Measurements from ENCODE around the gene TMEM200C.
"Not testable (repeated sequence)": the region's sequence is repeated elsewhere in the genome, so short reads cannot be mapped to it uniquely, and the experiment has no call there.

Gene TMEM200C

GRCh38 chr18:5868218-5868854 is 27.0 kb downstream of the TMEM200C start:
- Mint-ChIP-seq H3K27me3 (ENCODE audit: low read depth) (peaks cover 15% of the 10 kb centered on the region), H3K4me1 (no peaks in the 10 kb centered on the region), H3K4me3 (no peak overlapping the region), H3K27ac (no peak overlapping the region), H3K36me3 (ENCODE audit: low read depth) (no peaks in the 10 kb centered on the region), H3K9me3 (peaks cover 2% of the 10 kb centered on the region)
- peak; percentile 84 to 91 (median 91) for TF ChIP-seq CTCF (IDR thresholded peaks at IDR 0.05; ENCODE audit: unreplicated experiment in 3 of 3)

- H3K9me3 Mint-ChIP-seq: peaks cover 25% of the 10 kb centered on the region
- no peak overlapping the region for H3K27ac Mint-ChIP-seq
- H3K4me1 Mint-ChIP-seq: no peaks in the 10 kb centered on the region
- TF ChIP-seq CTCF (IDR thresholded peaks at IDR 0.05; ENCODE audit: unreplicated experiment in 3 of 3): no peak
- no peak overlapping the region for H3K4me3 Mint-ChIP-seq
- peaks cover 4% of the 10 kb centered on the region for H3K27me3 Mint-ChIP-seq (ENCODE audit: low read depth)
- H3K36me3 Mint-ChIP-seq (ENCODE audit: low read depth): no peaks in the 10 kb centered on the region
Observed at GRCh38 chr18:5865521-5865920, 29.8 kb downstream of the TMEM200C start.

GRCh38 chr18:5862127-5862526 is 33.2 kb downstream of the TMEM200C start:
- not testable (repeated sequence) for H3K27me3 Mint-ChIP-seq (ENCODE audit: low read depth); H3K27ac Mint-ChIP-seq; H3K4me3 Mint-ChIP-seq; H3K4me1 Mint-ChIP-seq; H3K36me3 Mint-ChIP-seq (ENCODE audit: low read depth)
- H3K9me3 Mint-ChIP-seq: peaks cover 32% of the 10 kb centered on the region

GRCh38 chr18:5857180-5857579 is 38.1 kb downstream of the TMEM200C start:
- TF ChIP-seq CTCF (IDR thresholded peaks at IDR 0.05; ENCODE audit: unreplicated experiment in 3 of 3): no peak
- Mint-ChIP-seq H3K4me3 (no peak overlapping the region), H3K9me3 (peaks cover 18% of the 10 kb centered on the region), H3K27ac (no peak overlapping the region), H3K36me3 (ENCODE audit: low read depth) (no peaks in the 10 kb centered on the region), H3K27me3 (ENCODE audit: low read depth) (no peaks in the 10 kb centered on the region), H3K4me1 (no peaks in the 10 kb centered on the region)

- no peaks in the 10 kb centered on the region for H3K4me1 Mint-ChIP-seq
Observed at GRCh38 chr18:5853253-5853652, 42.1 kb downstream of the TMEM200C start.

GRCh38 chr18:5851998-5852397 is 43.3 kb downstream of the TMEM200C start:
- H3K4me3 Mint-ChIP-seq: no peak overlapping the region
- TF ChIP-seq CTCF (IDR thresholded peaks at IDR 0.05; ENCODE audit: unreplicated experiment in 3 of 3): peak in 2 of 3 experiments; percentile 14 to 37
- H3K36me3 Mint-ChIP-seq (ENCODE audit: low read depth): no peaks in the 10 kb centered on the region
- peaks cover 5% of the 10 kb centered on the region for H3K27me3 Mint-ChIP-seq (ENCODE audit: low read depth)
- H3K27ac Mint-ChIP-seq: no peak overlapping the region
- H3K4me1 Mint-ChIP-seq: no peaks in the 10 kb centered on the region
- peaks cover 4% of the 10 kb centered on the region for H3K9me3 Mint-ChIP-seq

More at GRCh38 chr18:5853253-5853652, 42.1 kb downstream of the TMEM200C start:
- Mint-ChIP-seq H3K36me3 (ENCODE audit: low read depth) (no peaks in the 10 kb centered on the region), H3K9me3 (no peaks in the 10 kb centered on the region), H3K27me3 (ENCODE audit: low read depth) (no peaks in the 10 kb centered on the region), H3K27ac (no peak overlapping the region), H3K4me3 (no peak overlapping the region)
- TF ChIP-seq CTCF (IDR thresholded peaks at IDR 0.05; ENCODE audit: unreplicated experiment in 3 of 3): no peak
